Right atrium auricular region (tissue), 2 donors: Measurements from ENCODE around the gene SARS1. TPM values are rescaled to one million over a fixed set of nuclear protein-coding genes. Genes with fewer than 3 reads are reported as not detected.

Experiments used
- DNase-seq: peaks from one replicate; pipeline ENCODE4 v3.0.0-alpha.2; 2019; ENCODE audit warnings: low spot score
- H3K27ac ChIP-seq, 2 donors: fragments of 200-600 bp; sonication (generic); 1 replicate in 1 of 2; 2 replicates in 1 of 2; pipeline ENCODE4 v1.5.1; 2016 to 2019
- H3K27me3 ChIP-seq, 2 donors: fragments of 200-600 bp; sonication (generic); one replicate each; pipeline versions ENCODE4 v1.5.1 to v1.6.0; 2017 to 2019
- H3K36me3 ChIP-seq: fragments of 200-600 bp; sonication (generic); one replicate; pipeline ENCODE4 v1.5.1; 2016
- H3K4me1 ChIP-seq, 2 donors: fragments of 200-600 bp; sonication (generic); one replicate each; pipeline versions ENCODE4 v1.5.1 to v1.6.0; 2017 to 2019
- H3K4me3 ChIP-seq, 2 donors: fragments of 200-600 bp; sonication (generic); 1 replicate in 1 of 2; 2 replicates in 1 of 2; pipeline ENCODE4 v1.5.1; 2017 to 2019; ENCODE audit warnings: mild to moderate bottlenecking in 1 of 2, moderate library complexity in 1 of 2
- H3K9me3 ChIP-seq, 2 donors: fragments of 200-600 bp; sonication (generic); one replicate each; pipeline ENCODE4 v1.5.1; 2019
- CTCF ChIP-seq, 2 donors: fragments of 200-600 bp; sonication (generic); IDR thresholded peaks; one replicate each; pipeline ENCODE4 v1.5.1; 2019; ENCODE audit warnings: antibody characterized with exemption in 2 of 2
- total RNA-seq, 2 donors: library from RNA; depleted of rRNA; stranded (reverse); fragments of >200 nt; gene quantifications; one replicate each; pipeline ENCODE4 v1.1.0, GENCODE V29; 2016

SARS1 gene
- total RNA-seq, 2 donors from 2014 or later, result 108 to 130 TPM

DNA sequence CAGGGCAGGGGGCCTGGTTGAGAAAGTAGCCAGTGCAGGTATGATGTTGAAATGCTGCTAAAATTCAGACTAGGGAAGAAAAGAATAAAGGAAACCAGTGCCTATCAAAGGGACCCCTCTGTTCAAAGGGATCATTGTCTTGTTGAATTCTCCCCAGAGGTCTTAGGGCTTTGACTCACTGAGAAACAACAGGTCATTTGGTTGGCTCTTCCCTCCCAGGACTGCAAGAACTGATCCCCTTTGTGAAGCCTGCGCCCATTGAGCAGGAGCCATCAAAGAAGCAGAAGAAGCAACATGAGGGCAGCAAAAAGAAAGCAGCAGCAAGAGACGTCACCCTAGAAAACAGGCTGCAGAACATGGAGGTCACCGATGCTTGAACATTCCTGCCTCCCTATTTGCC lies 23.8 kb downstream of the SARS1 start:
- TF ChIP-seq CTCF (IDR thresholded peaks at IDR 0.05), result no peak
- Histone ChIP-seq H3K9me3 (no peaks in the 10 kb centered on the region), H3K27me3 (no peaks in the 10 kb centered on the region), H3K27ac (no peak overlapping the region), H3K4me3 (no peak overlapping the region), H3K4me1 (peaks cover 0 to 22% of the 10 kb centered on the region in 2 donors), H3K36me3 (peaks cover 63% of the 10 kb centered on the region)
- peak; percentile 16 for DNase-seq

GRCh38 chr1:109238382-109238781 lies 24.7 kb downstream of the SARS1 start:
- no peak overlapping the region for H3K4me3 ChIP-seq
- peak; percentile 51 for DNase-seq
- no peak overlapping the region for H3K27ac ChIP-seq
- H3K36me3 ChIP-seq, result peaks cover 54% of the 10 kb centered on the region
- peaks cover 0 to 22% of the 10 kb centered on the region in 2 donors for H3K4me1 ChIP-seq
- H3K27me3 ChIP-seq, result no peaks in the 10 kb centered on the region
- no peaks in the 10 kb centered on the region for H3K9me3 ChIP-seq
- TF ChIP-seq CTCF (IDR thresholded peaks at IDR 0.05), result no peak

- no peak overlapping the region for H3K4me3 ChIP-seq
- H3K27ac ChIP-seq, result peak overlapping the region in 1 of 2 donors; percentile 63
- no peak for TF ChIP-seq CTCF (IDR thresholded peaks at IDR 0.05)
Measured at GRCh38 chr1:109239047-109239408, 25.3 kb downstream of the SARS1 start.

GRCh38 chr1:109239409-109240068 lies 25.8 kb downstream of the SARS1 start:
- peak; percentile 56 for DNase-seq
- H3K27me3 ChIP-seq, result no peaks in the 10 kb centered on the region
- H3K36me3 ChIP-seq, result peaks cover 42% of the 10 kb centered on the region
- H3K4me1 ChIP-seq, result peaks cover 0 to 22% of the 10 kb centered on the region in 2 donors
- no peak overlapping the region for H3K4me3 ChIP-seq
- no peaks in the 10 kb centered on the region for H3K9me3 ChIP-seq
- H3K27ac ChIP-seq, result peak overlapping the region in 1 of 2 donors; percentile 63
- TF ChIP-seq CTCF (IDR thresholded peaks at IDR 0.05), result peak in 1 of 2 donors; percentile 54

More at GRCh38 chr1:109239047-109239408, 25.3 kb downstream of the SARS1 start:
- H3K36me3 ChIP-seq, result peaks cover 48% of the 10 kb centered on the region
- DNase-seq, result peak; percentile 36
- peaks cover 0 to 22% of the 10 kb centered on the region in 2 donors for H3K4me1 ChIP-seq
- no peaks in the 10 kb centered on the region for H3K9me3 ChIP-seq
- H3K27me3 ChIP-seq, result no peaks in the 10 kb centered on the region

DNA sequence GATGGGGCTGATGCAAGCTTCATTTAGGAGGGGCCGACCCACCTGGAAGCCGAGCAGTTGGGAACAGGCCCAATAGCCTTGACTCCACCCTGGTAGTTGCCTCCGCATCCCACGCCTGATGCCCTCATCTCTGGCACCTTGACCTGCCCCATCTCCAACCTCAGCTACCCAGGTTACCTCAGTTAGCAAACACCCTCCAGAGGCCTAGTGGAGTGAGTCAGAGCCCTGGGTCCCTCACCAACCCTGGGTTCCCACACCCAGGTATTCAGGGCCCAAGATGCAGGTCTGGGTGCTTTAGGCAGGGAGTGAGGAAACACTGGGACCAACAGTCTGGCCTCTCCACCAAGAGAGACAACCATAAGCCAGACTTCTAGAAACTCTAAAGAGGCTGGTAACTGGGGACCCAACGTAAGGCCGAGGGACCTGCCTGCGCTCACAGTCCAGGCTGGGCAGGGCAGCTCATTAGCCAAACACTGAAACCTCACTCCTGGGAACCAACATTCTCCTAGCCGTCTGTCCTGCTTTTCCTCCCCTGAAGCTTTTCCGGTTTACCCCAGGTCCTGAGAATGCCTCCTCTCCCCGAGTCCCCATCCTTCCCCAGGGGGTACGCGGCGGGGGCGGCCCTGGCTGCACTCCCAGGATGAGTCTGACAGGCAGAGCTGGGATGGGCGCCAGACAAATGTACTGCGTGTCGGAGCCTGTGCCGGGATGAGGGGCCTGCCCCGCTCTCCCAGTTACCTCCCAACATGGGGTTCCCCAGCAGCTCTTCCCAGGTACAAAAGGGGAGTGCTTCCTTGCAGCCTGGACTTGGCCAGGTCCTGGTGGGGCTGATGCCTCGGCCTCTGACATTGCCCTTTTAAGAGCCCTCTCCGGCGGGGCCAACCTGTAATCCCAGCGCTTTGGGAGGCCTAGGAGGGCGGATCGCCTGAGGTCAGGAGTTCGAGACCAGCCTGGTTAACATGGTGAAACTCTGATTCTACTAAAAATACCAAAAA lies 26.7 kb downstream of the SARS1 start:
- no peak for TF ChIP-seq CTCF (IDR thresholded peaks at IDR 0.05)
- H3K36me3 ChIP-seq, result peaks cover 33% of the 10 kb centered on the region
- H3K27ac ChIP-seq, result peak overlapping the region; percentile 47 to 63
- peaks cover 0 to 22% of the 10 kb centered on the region in 2 donors for H3K4me1 ChIP-seq
- no peaks in the 10 kb centered on the region for H3K9me3 ChIP-seq
- peak; percentile 65 for DNase-seq
- no peaks in the 10 kb centered on the region for H3K27me3 ChIP-seq
- peak overlapping the region in 1 of 2 donors; percentile 5 for H3K4me3 ChIP-seq
